GM18867 (cell line): ENCODE results near the gene PTPRD.

Experiments
- ATAC-seq: cut with Tn5 transposase; IDR thresholded peaks from one replicate; pipeline ENCODE4 v1.9.1; 2021; ENCODE audit warnings: mild to moderate bottlenecking, moderate library complexity; ENCODE audit not compliant: unreplicated experiment

The PTPRD gene

DNA sequence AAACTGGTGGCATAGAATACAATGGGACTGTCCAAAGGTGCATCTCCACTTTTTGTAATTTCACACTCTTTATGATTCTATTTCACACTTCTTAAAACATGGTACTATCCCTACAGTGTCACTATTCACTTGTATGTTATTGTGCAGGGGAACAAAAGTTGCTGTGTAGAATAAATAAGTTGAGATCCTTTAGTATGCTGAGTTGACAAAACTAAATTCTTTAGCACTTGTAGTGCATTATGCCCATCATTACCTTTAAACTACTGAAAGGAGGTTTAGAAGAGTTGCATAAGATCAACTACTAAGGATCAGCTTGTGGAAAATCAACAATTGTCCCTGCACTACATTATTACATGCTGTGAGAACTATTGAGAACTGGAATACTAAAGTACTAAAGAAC is 1380.9 kb downstream of the PTPRD start:
- no peak for ATAC-seq

GRCh38 chr9:9229269-9229668 is 1383.5 kb downstream of the PTPRD start:
- ATAC-seq = no peak

DNA sequence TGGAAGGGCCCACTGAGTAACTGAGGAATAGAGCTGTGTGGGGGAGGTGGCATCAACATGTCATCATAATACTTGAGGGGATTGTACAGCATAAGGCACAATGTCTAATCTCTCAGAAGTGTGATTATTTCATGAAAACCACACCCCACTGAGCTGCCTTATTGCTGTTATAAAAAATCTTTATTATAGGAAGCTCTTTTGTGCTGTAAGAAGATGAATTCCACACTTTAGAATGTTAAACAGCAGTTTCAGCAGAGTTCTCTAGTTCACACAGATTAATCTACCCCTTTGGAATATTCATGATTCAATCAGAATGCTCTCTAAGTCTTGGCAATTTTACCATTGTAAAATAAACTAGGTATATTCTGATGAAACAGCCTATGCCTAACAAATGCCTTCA is 1389.6 kb downstream of the PTPRD start:
- ATAC-seq = no peak

- ATAC-seq = no peak
These were observed 1390.1 kb downstream of the PTPRD start for GRCh38 chr9:9222730-9223129.

DNA sequence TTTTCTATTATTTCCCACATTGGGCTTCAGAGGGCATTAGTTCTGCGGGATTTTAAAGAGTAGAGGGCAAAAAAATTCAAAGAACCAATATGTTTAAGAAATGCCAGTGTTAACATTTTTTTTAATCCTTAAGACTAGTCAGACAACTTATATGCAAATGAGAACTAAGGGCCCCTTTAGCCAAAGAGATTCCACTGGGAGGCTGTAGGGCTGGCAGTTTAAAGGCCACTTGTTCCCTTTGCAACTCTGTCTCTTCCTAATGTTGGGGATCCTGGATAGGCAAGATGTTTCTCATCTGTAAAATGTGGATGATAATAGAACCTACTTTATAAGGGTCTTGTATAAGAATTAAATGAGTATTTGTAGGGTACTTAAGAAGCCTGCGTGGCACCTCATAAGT is 1395.9 kb downstream of the PTPRD start:
- no peak for ATAC-seq

- ATAC-seq = no peak
These were observed 1397.8 kb downstream of the PTPRD start for GRCh38 chr9:9215050-9215449.

GRCh38 chr9:9214066-9214465 is 1398.7 kb downstream of the PTPRD start:
- no peak for ATAC-seq

DNA sequence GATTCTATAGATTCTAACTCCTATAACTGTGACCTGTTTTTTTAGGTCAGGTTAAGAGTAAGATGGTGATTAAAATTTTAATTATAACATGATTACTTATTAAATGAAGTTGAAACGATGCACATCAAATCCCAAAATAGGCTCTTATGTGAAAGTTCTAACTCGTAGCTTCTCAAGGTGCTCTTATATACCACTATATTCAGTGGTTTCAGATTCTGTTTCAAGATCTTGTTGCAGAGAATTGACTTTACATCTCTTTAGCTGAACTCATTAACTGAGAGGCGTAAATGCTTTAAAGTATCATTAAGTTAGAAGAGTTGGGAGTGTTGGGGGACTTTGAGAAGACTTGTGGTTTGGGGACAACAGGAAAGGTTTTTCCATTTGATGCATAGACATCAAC is 1399.8 kb downstream of the PTPRD start:
- ATAC-seq = no peak

GRCh38 chr9:9202276-9202675 is 1410.5 kb downstream of the PTPRD start:
- no peak for ATAC-seq

GRCh38 chr9:9186086-9186485 is 1426.7 kb downstream of the PTPRD start:
- no peak for ATAC-seq

- ATAC-seq = no peak
These were observed 1430.4 kb downstream of the PTPRD start for GRCh38 chr9:9182431-9182830.

DNA sequence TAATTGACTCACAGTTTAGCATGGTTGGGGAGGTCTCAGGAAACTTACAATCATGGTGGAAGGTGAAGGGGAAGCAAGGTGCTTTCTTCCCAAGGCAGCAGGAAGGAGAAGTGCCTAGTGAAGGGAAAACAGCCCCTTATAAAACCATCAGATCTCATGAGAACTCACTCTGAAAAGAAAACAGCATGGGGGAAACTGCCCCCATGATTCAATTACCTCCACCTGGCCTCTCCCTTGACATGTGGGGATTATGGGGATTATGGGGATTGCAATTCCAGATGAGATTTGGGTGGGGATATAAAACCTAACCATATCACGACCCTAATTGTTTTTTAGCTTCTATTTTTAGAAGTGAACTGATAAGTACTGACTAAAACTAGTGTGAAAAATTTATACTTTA is 1435.7 kb downstream of the PTPRD start:
- ATAC-seq = no peak

- ATAC-seq = no peak
These were observed 1438.4 kb downstream of the PTPRD start for GRCh38 chr9:9174358-9174757.

GRCh38 chr9:9173264-9173663 is 1439.5 kb downstream of the PTPRD start:
- ATAC-seq = no peak

DNA sequence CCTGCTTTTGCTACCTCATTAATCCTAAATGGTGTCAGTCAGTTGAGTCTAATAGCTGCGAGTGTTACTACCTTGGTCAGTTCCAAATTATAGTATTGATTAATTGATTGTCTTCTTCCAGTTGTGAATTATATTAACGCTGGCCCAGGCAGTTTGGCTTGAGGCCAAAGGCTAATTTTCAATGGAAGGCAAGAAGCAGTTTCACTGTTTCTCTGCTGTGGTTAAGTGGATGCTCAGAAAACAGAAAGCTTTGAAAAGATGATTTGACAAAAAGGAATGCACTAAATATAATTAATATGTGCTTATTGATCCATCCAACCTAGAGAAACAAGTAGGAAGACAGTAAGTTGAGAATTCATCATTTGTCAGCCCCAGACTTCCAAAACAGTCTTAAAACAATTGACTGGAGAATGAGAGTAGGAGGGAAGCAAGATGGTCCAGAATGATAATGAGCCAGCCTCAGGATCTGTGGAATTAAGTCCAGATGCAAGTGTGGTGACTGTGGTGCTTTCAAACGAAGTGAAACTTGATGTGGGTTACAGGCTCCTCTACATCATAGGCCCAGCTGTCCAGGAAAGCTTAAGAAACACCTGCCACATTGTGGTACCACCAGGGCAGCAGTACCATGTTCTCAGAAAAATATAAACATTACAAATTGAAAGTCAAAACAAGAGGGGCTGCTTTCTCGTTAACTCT is 1442.2 kb downstream of the PTPRD start:
- no peak for ATAC-seq

DNA sequence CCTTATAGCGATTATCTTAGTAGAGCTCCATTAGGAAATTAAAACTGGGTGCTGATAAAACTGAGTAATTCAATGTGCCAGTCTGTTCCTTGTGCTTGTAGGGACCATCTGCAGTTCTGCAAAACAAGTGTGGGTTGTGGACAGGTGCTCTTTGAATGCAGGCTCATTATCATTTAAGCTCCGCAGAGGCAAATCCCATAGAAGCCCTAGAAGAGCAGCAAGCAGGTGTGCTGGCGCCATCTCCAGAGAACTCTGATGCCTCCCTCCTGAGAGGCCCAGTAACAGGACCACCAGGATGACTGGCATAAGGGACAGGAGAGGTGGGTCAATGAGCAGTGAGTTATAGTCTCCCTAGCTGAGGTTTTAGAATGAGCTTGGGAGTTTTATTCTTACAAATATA is 1470.8 kb downstream of the PTPRD start:
- ATAC-seq = no peak

GRCh38 chr9:9133526-9133925 is 1479.3 kb downstream of the PTPRD start:
- ATAC-seq = no peak

DNA sequence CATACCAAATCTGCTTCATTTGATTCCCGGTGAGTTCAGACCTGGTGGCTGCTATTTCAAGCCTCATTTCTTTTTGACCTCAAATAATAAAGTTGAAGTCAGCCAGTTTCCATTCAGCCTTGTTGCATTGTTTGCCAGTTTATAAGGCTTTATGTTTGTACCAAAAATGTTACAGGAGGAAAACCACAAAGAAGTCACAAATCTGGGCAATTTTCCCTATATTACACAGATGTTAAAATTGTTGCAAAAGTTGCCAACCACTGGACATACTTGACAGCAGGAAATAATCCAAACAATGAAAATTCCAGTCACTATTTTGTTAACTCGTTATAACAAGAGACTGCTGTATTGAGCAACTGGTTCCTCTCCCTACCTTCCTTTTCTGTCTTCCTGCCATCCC is 1488.2 kb downstream of the PTPRD start:
- ATAC-seq = no peak

GRCh38 chr9:9122230-9122875 is 1490.4 kb downstream of the PTPRD start:
- no peak for ATAC-seq

GRCh38 chr9:9117866-9118265 is 1494.9 kb downstream of the PTPRD start:
- no peak for ATAC-seq

DNA sequence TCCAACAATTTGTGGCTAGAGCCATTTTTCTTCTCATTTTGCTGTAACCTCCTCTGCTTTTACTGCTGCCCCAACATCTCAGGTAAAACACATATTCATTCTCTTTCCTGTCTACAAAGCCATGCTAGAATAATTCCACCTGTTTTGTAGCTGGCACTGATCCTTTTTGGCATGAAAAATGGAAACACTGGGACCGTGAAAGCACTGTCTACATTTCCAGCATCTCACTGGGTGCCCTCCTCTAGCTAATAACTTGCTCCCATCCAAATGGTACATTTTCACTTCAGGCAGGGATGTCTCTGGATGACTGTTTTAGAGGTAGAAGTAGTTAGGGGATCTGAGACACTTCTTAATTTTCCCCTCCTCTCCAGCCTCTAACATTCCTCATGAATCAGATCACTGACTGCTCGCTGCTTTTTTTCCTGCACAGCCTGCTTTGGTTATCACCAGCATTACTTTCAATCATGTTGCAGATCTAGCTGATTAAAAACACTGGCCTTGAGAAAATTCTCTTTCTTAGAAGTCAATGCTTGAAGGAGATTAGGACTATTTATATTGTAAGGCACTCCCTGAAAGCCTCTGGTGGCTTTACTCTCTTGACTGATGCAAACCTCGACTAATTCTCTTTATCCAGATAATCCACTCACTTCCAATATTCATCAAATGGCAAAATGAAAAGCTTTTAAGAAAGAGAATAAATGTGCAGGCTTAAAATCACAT is 1500.6 kb downstream of the PTPRD start:
- ATAC-seq = no peak

DNA sequence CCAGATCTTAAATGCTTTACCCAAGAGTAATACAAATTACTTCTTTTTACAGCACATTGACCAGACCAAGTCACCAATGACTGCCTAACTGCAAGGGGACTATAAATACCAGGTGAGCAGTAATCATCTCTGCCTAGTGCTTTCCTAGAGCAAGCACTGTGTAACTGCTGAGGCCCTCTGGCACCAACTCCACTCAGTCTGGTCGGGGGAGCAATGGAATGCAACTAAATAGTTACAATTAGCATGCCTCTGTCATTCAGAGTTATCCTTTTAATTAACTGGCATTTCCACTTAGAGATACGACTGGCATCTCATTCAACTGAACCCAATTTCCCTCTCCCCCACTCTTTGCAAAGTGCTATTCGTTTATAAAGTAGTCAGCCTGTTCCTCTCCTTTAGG is 1504.2 kb downstream of the PTPRD start:
- ATAC-seq = no peak
